Activated T-helper 1 cell treated with anti-CD3 and anti-CD28 coated beads, Interleukin-2, amount 50 U/mL, for 16 hours (primary cell): ENCODE data around the gene VSIG10L2.
"Not testable (repeated sequence)": the region's sequence is repeated elsewhere in the genome, so short reads cannot be mapped to it uniquely, and the experiment has no call there.

Source experiments
- DNase-seq, 2 donors: peaks; one replicate each; pipeline ENCODE4 v3.0.0-alpha.2; 2020; ENCODE audit warnings: low read depth in 1 of 2, low spot score in 1 of 2

VSIG10L2 gene

GRCh38 chr11:125959511-125959910 lies 13.7 kb downstream of the VSIG10L2 start:
- no peak for DNase-seq

DNA sequence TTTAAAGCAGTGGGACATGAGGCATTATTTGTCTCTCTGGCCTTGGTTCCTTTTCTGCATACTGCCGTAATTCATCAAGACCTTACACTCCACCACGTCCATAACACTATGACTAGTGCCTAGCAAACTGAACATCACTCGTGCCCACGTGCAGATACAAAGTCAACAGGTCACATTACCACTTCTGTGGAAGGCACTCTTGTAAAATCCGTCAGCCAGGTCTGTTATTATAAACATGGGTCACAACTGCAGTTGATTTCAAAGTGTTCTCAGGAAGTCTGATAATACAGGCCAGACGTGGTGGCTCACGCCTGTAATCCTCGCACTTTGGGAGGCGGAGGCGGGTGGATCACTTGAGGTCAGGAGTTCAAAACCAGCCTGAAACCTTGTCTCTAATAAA lies 14.1 kb downstream of the VSIG10L2 start:
- no peak for DNase-seq

DNA sequence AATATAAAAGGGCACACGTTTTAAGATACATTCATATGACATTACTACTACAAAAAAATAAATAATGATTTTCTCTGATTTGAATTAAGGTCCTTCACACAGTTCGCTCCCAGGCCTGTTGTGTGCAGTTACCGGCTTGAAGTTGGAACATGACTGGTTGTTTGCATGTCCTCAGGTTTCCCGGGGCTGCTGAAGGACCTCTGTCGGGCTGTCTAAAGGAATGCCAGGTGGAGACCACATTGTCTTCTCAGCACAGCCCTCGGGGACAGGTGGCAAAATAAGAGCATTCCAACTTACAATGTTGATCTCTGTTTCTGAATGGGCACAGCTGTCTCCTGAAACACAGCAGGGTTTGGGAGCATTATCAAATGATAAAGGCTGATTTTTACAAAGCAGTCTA lies 14.9 kb downstream of the VSIG10L2 start:
- no peak for DNase-seq

GRCh38 chr11:125967515-125967914 lies 21.7 kb downstream of the VSIG10L2 start:
- no peak for DNase-seq

- no peak for DNase-seq
Measured at GRCh38 chr11:125968354-125968753, 22.5 kb downstream of the VSIG10L2 start.

DNA sequence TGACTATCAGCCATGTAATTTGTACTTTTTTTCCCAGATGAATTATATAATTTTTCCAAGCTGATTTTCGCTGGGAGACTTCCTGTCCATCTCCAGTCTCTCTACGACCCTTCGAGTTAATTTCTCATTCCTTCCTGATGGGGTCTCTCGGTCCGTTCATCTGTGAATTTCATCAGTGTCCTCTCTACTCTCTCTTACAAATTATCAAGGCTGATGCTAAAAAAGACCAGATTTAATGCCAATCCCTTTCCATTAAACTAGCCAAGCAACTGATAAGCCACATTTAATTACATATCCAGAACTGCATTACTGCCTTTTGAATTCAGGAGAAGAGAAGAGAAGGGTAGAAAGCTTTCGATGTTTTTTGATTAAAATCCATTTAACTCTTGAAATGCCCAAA lies 25.8 kb downstream of the VSIG10L2 start:
- no peak for DNase-seq

- no peak for DNase-seq
Measured at GRCh38 chr11:125974284-125974683, 28.4 kb downstream of the VSIG10L2 start.

- DNase-seq, result no peak
Measured at GRCh38 chr11:125975634-125976033, 29.8 kb downstream of the VSIG10L2 start.

DNA sequence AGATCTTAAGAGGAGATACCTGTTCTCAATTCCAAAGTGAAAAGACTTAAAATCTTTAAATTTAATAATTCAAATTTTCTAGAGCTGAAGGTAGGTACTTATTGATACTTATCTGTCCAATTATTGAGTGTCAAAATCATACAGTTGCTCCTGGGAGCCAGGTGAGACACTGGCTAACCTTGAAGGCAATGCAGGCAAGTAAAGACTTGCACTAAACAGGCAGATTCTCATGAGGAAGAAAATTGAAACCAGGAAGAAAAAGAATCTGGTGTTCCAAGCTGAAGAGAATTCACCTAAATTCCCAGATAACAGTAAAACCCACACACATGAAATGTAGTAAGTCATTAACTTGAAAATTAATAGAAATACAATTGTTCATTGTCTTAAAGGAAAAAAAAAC lies 30.3 kb downstream of the VSIG10L2 start:
- no peak for DNase-seq

GRCh38 chr11:125977333-125977732 lies 31.5 kb downstream of the VSIG10L2 start:
- no peak for DNase-seq

GRCh38 chr11:125978181-125978716 lies 32.4 kb downstream of the VSIG10L2 start:
- DNase-seq, result no peak

GRCh38 chr11:125978778-125979407 lies 33.0 kb downstream of the VSIG10L2 start:
- DNase-seq, result no peak

DNA sequence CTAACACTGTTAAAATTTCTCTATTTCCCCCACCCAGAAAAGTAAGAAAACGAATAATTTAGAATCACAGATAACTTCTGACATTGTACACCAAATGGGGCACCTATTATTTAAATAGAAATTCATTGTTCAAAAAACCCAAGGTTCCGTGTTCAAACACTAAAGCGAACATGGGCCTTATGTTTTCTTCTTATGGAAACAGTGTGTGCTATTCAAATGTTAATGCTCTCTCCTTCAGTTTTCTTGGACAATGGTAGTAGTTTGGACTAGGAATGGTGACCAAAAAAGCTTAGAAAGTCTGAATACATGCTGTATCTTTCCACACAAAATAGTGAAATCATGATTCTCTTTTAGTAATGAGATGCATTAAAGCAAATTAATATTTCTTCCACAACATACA lies 33.7 kb downstream of the VSIG10L2 start:
- no peak for DNase-seq

DNA sequence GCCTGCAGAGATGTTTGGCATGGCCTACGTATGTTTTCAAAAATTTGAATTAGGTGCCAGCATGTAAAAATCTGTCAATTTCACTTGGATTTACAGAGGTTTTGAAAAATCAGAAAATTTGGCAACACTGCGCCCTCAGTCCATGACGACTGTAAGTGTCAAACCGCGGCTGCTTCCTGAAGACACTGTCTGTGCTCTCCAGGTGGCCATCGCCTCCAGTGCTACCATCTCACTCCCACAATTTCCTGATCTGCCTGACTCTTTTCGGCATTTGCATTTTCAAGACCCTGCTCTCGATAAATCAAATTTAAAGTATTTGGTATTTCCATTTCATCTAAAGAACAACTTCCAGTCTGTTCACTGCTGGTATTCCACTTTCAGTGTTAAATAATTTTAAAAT lies 34.6 kb downstream of the VSIG10L2 start:
- DNase-seq, result no peak

GRCh38 chr11:125982348-125982730 lies 36.5 kb downstream of the VSIG10L2 start:
- no peak for DNase-seq

DNA sequence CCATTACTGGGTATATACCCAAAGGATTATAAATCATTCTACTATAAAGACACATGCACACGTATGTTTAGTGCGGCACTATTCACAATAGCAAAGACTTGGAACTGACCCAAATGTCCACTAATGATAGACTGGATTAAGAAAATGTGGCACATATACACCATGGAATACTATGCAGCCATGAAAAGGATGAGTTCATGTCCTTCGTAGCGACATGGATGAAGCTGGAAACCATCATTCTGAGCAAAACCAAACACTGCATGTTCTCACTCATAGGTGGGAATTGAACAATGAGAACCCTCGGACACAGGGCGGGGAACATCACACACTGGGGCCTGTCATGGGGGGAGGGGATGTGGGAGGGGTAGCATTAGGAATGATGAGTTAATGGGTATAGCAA lies 40.1 kb downstream of the VSIG10L2 start:
- DNase-seq, result not testable (repeated sequence)

DNA sequence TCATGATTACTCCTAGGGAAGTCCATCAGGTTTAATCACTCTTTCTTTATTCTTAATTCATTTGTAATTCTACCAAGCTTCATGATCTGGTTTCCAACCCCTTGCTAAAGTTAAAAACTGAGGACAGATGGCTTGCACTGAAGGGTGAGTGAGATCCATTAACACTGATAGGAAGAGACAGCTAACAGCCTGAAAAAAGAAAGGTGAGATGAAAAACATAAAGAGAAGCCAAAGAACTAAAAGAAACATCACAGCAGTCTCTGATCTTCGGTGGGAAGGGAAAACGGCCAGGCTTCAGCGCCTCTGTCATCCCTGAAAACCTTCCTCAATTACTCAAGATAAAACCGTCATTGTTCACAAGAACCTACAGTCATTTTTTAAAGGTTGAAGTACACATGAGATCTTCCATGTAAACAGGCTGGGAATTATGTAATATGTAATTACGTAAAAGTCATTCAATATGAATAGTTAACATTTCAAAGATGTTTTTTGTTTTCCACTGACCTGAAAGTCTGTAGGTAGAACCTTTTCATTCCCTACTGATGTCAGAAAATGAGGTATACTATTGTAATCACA lies 41.3 kb downstream of the VSIG10L2 start:
- no peak for DNase-seq

DNA sequence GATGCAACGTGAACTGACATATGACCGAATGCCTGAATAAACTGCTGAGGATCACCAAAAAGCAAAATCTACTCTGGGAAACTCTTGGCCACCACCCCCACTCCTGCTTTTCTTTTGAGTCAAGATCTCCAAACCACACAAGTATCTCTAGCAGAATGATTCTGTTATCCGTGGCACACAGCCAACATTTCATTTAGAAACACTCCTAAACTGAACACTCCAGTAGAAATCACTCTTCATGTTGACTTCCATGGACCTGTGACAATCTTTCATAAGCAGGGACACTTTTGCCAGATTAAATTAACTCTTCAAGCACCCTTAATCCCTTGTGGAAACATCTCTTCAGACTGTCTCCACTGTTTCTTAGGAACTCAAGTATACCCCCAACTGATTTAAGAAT lies 44.4 kb downstream of the VSIG10L2 start:
- DNase-seq, result no peak

DNA sequence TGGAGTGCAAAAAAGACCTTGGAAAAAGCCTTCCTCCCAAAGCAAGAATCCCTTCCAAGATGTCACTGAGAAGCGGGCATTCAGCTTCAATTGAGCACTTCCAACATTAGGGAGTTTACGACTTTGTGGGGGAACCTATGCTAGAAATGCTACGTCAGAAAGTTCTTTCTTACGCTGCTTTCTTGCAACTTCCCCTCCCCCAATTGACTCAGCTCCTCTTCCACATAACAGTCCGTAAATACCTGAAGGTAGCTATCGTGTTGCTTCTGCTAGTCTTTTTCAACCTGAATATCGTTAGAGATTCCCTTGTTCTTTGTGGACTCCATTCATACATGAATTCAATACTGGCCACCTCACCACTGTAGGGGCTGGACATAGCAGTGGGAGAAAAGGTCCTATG lies 47.0 kb downstream of the VSIG10L2 start:
- no peak for DNase-seq

DNA sequence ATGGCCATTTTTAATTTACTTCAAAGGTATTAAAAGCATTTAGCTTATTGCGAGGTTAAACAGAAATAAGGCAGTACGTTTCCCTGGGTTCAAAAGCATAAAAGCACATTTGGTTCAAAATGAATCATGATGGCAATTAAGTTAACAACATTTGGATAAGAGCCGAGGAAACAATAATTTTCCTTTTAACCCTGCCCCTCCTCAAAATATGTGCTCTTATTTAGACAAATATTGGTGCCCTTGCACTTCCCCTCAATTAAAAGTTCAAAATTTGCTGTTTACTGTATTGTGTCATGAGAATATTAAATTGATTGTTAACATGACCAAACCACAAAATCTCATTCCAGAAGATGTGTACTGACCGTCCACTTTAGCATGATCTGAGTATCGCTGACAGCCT lies 48.7 kb downstream of the VSIG10L2 start:
- no peak for DNase-seq

- no peak for DNase-seq
Measured at GRCh38 chr11:125995313-125995712, 49.5 kb downstream of the VSIG10L2 start.

DNA sequence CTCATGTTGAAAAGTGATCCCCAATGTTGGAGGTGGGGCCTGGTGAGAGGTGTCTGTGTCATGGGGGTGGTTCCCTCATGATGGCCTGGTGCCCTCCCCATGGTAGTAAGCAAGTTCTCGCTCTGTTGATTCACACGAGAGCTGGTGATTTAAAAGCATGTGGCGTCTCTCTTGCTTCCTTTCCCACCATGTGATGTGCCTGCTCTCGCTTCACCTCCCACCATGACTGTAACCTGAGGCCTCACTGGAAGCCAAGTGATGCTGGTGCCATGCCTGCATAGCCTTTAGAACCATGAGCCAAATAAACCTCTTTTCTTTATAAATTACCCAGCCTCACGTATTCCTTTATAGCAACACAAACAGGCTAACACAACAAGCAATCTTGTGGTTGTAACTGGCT lies 52.4 kb downstream of the VSIG10L2 start:
- DNase-seq, result no peak

- no peak for DNase-seq
Measured at GRCh38 chr11:125999234-125999880, 53.5 kb downstream of the VSIG10L2 start.
